AML-193 (cell line): ENCODE results near the gene C3orf52.
A peak's percentile ranks its signal among the peaks of the same experiment; 100 is the strongest.

Experiments
- DNase-seq, 2 experiments: peaks; one replicate each; lab custom pipeline; 2025; lab: John Stamatoyannopoulos, UW

The C3orf52 gene

DNA sequence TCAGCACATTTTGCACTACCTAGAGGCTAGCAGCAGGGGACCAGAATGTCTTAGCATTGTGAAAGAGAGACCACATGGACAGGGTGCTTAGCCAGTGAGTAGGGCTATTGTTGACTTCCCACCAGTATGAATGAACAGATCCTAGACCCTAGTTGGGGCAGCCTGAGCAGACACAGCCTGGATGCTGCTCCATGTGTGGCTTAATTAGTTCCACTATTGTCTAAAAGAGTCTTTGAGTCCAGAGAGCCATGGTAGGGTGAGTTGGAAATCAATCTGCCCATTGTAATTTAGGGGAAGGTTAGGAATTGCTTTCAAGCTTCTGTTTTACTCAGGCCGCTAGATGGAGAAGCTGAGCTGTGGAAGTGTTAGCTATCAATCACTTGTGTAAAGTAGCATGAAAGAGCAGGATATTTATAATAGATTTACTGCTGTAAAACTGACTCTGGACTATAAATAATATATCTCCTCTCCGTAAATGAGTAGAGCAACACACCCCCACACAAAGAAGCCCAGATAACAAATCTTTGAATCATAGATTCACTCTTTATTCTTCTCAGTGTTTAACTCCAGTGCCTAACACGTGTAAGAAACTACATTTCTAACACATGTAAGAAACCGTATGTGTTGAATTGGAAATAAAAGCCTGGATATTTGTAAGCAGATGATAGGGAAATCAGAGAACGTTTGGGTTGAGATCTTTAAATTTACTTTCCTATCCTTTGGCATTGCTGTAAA is 50.9 kb downstream of the C3orf52 start:
- DNase-seq, result peak; percentile 57 to 62

DNA sequence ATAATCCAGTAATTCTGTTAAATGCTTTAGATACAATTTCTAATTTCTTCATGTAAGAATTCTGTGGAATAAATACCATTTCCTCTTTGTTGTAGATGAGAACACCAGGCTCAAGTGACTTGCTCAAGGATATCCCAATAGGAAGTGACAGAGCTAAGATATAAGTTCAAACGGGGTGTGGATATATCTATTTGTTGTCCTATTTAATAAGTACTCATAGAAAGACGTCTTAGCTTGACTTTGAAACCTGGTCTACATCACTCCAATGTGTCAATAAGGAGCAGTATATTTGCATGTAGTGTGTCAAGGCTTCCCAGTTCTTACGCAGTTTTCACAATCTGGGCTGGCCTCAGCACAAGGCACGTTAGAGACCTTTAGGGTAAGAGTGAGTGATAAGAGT is 51.6 kb downstream of the C3orf52 start:
- DNase-seq, result no peak

DNA sequence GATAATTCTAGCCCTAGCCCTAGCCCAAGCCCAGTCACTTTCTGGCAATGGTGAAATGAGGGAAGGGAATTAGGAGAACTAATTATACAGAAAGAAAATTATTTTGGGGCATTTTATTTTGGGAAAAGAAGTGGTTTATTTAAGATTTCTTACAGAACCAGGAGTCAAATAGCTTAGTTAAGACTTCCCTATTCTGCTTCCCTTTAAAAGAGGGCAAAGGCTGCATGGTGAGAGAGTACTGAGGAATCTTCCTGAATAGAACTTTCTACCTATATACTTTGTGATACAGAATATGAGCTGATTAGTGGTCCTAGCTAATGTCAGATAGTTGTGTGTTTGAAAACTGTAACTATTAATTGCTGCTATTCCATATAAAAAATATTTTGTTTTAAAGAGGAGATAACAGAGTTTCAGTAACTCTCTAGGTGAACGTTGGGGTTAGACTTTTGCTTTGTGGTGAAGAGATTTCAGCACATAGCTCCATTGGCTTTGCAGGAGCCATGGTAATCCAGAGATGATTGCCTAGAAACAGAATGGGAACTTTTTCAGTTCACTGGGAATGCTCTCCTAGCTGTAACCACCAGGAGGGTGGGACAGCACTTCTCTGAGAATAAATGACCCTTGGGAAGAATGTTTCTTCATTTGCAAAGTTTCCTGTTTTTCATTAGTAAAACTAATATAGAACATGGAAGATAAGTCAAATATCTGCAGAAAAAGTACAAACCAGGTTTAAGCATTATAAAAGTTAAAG is 52.2 kb downstream of the C3orf52 start:
- peak in 1 of 2 experiments; percentile 23 for DNase-seq

DNA sequence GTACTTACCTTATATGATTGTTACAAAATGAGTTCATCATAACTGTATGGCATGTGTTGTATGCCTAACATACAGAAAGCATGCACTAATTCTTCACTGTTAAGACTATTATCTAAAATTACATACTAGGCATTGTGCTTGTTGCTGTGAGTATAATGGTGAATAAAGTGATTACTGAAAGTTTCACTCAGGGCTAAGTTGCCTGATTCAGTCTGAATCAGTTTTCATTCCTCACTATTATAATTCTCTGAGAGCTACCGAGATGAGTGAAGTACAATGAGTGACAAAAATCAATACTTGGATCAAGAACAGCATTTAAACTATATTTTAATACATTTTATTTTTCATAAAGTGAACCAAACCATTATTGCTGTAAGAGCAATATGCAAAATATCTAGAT is 54.4 kb downstream of the C3orf52 start:
- no peak for DNase-seq

DNA sequence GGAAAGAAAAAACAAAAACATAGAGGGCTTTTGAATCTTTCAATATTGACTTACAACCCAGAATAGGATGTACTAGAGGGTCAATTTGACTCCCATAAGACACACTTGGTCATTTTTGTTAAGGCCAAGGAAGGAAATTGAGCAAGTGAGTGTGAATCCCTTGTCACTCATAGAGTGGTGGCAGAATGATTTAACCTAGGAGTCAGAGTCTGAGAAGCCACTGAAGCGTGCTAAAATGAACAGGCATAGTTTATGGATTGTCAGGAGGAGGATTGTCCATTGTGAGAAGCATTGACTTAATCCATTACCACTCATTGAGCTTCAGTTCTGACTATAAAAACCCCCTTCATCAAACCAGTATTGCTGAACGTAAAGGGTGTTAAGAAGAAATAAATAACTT is 55.1 kb downstream of the C3orf52 start:
- no peak for DNase-seq

DNA sequence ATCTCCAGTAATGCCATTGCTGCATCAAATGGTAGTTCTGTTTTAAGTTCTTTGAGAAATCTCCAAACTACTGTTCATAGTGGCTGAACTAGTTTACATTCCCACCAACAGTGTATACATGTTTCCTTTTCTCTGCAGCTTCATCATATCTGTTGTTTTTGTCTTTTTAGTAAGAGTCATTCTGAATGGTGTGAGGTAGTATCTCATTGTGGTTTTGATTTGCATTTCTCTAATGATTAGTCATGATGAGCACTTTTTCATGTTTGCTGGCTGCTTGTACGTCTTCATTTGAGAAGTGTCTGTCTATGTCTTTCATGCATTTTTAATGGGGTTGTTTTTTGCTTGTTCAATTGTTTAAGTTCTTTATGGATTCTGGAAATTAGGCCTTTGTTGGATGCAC is 57.1 kb downstream of the C3orf52 start:
- no peak for DNase-seq

DNA sequence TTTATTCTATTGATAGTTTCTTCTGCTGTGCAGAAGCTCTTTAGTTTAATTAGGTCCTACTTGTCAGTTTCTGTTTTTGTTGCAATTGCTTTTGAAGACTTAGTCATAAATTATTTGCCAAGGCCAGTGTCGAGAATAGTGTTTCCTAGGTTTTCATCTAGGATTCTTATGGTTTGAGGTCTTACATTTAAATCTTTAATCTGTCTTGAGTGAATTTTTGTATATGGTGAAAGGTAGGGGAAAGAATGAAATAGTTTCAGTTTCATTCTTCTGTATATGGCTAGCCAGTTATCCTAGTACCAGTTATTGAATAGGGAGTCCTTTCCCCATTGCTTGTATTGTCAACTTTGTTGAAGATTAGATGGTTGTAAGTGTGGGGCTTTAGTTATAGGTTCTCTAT is 57.5 kb downstream of the C3orf52 start:
- no peak for DNase-seq

DNA sequence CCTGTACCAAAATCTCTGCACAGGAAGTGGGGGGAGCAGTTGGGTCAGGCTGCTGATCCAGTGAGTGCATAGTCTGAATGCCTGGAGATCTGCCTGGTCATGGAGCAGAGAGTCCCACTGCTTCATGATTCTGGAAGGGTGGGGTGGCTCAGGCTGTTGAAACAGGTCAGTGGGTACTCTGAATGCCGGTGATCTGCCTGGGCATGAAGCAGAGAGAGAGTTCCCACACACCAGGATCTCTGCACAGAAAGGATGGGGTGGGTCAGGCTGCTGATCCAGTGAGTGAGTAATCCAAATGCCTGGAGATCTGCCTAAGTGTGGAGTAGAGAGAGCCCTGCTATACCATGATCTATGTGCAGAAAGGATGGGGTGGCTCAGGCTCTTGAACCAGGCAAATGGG is 62.9 kb downstream of the C3orf52 start:
- DNase-seq, result no peak

DNA sequence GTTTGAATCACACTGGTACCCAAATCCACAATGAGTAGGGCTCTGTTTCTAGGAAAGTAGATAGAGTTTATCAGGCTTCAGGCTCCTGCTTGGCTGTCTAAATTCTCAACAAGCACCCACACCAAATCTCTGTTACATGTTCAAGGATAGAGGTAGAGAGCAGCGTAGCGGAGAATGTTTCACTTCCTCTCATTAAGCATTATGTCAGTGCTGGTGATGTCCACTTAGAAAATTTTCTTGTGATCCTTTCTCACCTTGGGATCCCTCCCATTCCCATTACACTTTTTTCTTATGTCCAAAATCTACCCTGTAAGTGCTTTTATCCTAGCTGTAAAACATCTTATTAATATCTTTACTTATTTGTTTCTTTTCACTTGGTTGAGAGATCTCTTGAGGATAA is 81.6 kb downstream of the C3orf52 start:
- DNase-seq, result no peak
